NCI-H128 (cell line): ENCODE measurements around the gene OR2J1.
"Not testable (repeated sequence)": the region's sequence is repeated elsewhere in the genome, so short reads cannot be mapped to it uniquely, and the experiment has no call there.

Experiments used
- DNase-seq: peaks from one replicate; lab custom pipeline; 2025; ENCODE audit not compliant: unreplicated experiment; lab: John Stamatoyannopoulos, UW

The OR2J1 gene

GRCh38 chr6:29099190-29099589 is at the start of gene OR2J1:
TSS of gene OR2J1 (plus strand) at chr6:29099490. CDS start at chr6:29100943, 1,453 bp downstream.
- no peak for DNase-seq

- DNase-seq: no peak
Measured at GRCh38 chr6:29051680-29052079, 47.6 kb upstream of the OR2J1 start.

GRCh38 chr6:29071831-29072723 is 27.2 kb upstream of the OR2J1 start:
- no peak for DNase-seq

- no peak for DNase-seq
Measured at GRCh38 chr6:29079203-29079602, 20.1 kb upstream of the OR2J1 start.

- DNase-seq: no peak
Measured at GRCh38 chr6:29081312-29081711, 18.0 kb upstream of the OR2J1 start.

DNA sequence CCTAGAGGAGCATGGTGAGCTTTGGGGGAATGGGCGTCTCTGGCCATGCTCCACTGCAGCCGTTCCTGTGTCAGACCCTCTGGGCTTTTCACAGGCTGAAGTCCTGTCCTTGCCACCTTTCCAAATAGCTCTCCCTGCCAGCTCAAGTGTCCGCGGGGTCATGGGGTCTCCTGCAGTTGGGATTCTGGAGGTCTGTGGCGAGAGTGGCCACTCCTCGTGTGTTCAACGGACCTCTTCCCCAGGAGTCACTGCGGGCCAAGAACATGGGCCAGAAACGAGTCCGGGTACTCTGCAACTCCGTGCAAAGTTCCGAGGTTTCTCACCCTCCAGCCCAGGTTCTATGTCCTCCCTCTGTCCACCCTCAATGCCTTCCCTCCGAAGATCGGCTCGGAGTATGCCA is 16.8 kb upstream of the OR2J1 start:
- DNase-seq: no peak

DNA sequence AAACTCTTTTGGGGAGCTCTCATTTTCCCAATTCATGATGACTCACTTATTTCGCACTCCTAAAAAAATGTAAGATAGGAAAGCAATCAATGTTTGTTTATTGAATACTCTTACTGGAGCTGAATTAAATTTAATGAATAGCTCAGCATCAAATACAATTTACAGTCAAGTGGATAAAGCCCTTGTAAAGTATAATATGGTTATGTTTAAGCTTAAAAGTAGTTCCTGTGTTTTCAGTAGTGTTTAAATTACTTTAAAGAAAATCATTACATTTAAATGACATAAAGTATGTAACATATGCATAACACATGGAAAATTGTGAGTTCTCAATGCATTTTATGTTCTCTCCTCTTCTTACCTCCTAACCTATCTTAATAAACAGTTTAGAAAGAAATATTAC is 12.1 kb upstream of the OR2J1 start, which contains the start of gene OR2B3:
TSS of gene OR2B3 (minus strand) at position 101 of the 400 bp plus-strand sequence. CDS start at position 36, 65 bp downstream.
- no peak for DNase-seq

DNA sequence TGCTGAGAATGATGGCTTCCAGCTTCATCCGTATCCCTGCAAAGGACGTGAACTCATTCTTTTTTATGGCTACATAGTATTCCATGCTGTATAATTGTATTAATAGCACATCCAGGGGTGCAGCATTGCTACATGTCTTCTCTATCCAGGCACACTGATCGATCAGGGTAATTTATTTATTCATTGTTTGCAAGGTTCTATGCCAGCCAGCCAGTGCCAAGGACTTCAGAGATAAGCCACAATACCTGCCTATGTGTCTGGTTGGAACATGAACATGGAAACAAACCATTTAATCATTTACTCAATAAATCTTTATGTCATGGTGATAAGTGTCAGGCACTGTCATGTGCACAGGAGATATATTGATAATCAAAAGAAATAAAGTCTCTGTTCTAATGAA is 6.3 kb upstream of the OR2J1 start:
- no peak for DNase-seq

- DNase-seq: no peak
Measured at GRCh38 chr6:29097803-29098202, 1.5 kb upstream of the OR2J1 start.

DNA sequence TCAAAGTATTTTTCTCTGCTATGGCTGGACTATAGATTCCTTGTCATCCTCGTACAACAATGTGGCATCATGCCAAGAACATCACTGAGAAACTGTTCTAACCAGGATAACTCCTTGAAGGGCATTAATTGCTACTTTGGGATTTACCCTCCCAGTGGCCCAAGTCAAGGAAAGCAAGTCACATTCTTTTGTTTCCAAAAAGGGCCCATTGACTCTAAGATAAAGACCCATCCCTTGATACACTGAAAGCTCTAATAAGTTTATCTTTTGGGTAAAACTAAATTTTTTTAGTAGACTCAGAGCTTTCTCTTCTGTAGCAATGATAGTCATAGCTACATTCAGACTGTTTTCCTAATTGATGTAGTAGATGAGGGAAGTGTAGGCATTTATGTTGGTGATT is 8.5 kb downstream of the OR2J1 start, which contains the start of gene OR2J3:
TSS of gene OR2J3 (plus strand) at position 301 of the 400 bp plus-strand sequence. CDS start 3,833 bp downstream, outside the sequence.
- no peak for DNase-seq

GRCh38 chr6:29112135-29112534 is 12.8 kb downstream of the OR2J1 start:
- no peak for DNase-seq

- not testable (repeated sequence) for DNase-seq
Measured at GRCh38 chr6:29114964-29115363, 15.7 kb downstream of the OR2J1 start.

GRCh38 chr6:29129326-29130012 is 30.2 kb downstream of the OR2J1 start:
- no peak for DNase-seq

DNA sequence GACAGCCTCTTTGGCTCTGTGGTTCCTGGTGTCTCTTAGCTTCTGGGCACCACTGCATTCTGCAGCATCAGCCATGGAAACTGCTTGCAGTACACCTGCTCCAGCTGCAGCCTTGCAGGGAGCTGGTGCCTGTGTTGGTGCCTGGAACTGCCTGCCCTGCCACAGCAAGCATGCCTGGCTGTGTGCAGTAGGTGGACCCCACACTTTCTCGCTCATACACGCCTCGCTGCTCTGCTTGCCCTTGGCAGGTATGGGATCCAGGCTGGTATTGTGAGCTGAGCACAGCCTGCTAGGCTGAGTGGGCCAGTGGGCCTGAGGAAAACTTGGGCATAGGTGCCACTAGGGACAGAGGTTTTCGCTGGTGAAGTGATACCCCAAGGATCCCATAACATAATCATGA is 31.4 kb downstream of the OR2J1 start:
- DNase-seq: no peak

DNA sequence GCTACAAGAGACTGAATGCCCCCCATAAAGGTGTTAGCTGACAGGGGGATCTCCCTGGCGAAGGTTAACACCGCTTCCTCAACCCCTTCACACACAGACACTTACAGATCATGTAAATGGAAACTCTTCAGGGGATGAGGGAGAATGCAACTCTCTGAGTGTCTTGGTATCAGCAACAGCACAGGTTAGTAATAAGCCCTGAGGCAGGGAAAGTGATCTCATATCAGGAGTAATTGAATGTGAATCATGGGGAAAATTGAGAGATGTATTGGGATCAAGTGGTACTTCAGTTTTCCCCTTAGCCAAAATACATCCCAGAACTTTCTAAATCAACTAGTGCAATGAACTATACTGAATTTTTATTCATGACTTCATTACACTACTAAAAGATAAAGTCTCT is 32.4 kb downstream of the OR2J1 start:
- DNase-seq: no peak

DNA sequence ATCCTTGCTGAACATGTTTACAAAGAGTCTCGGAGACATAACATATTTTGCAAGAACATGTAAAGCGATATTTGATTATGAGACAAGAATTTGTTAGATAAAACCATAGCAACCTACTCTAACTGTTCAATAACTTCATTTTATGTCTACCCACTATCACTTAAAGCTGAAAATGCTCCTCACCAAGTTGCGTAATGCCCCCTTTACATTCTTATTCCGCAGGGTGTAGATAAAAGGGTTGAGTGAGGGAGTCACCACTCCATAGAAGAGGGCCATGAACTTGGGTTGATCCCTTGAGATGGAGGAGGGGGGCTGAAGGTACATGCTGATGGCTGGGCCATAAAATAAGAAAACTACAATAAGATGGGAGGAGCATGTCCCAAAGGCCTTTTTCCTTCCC is 38.4 kb downstream of the OR2J1 start:
- DNase-seq: no peak

- DNase-seq: no peak
Measured at GRCh38 chr6:29141606-29142005, 42.3 kb downstream of the OR2J1 start.

DNA sequence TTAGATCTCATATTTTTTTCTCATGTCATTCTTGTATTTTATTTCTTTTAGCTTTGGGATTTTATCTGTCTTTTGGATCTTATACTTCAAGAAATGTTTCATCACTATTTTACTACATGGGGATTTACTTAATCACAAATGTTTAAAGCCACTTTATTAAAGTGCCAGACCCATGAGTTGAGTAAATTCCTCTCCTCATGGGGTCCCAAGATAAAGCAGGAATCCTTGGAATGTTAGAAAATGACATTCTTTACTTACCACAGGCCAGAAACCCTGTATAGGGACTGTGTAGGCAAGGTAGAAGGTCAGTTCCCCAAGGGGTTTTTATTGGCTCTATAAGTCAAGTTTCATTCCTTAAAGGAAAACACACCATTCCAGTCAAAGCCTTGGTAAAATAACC is 43.0 kb downstream of the OR2J1 start:
- DNase-seq: no peak

- no peak for DNase-seq
Measured at GRCh38 chr6:29146179-29146578, 46.9 kb downstream of the OR2J1 start.

DNA sequence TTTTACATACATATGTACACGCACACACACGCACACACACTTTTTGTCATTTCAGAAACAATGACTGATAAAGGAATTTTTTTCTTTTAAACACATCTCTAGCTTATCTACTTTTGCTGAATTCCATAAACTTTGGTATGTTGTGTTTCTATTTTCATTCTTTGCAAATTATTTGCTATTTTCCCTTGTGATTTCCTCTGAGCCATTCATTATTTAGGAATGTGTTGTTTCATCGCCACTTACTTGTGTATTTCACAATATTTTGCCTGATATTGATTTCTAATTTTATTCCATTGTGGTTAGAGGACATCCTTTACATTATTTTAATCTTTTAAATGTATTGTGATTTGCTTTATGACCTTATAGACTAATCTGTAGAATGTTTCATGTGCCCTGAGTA is 47.8 kb downstream of the OR2J1 start:
- no peak for DNase-seq

GRCh38 chr6:29149444-29149843 is 50.2 kb downstream of the OR2J1 start:
- DNase-seq: not testable (repeated sequence)
